GM19023 (cell line): ENCODE results near the gene KDM4C.
A peak's percentile ranks its signal among the peaks of the same experiment; 100 is the strongest.

ENCODE experiments used
- ATAC-seq: cut with Tn5 transposase; IDR thresholded peaks from one replicate; pipeline ENCODE4 v1.9.1; 2021; ENCODE audit warnings: mild to moderate bottlenecking, moderate library complexity; ENCODE audit not compliant: unreplicated experiment

KDM4C gene

DNA sequence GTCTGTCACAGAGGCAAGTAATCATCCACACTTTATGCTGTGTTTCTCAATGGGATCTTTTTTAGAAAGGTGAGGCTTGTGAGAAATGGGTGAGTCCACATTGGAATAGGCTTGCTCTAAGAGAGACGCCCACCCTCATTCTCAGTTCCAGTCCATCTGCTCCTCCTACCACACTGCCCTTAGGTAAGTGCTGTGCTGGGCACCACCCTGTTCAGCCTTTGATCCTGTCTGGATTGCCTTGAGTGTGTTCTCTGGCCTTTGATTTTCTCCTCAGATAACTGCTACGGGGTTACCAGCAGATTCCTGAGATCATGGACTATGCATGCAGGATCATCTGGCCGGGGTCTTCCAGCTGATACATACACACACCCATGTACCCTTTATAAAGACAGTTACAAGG, 328.6 kb downstream of the KDM4C start:
- no peak for ATAC-seq

DNA sequence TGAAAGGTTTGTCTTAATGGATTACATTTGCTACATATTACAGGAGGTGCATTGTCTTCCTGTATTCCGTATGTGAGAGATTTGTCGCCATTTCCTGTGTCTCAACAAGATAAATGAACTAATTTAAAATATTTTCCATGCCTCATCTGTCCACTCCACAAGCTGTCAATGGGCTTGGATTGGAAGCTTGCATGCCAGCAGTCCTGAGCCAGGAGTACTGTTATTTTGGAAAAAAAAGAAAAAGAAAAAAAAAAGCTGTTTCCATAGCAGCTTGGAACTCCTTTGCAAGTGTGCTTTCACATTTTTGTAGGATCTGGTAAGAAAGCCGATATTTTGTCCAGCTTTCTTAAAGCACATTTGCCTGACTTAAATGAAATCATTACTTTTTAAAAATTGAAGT, 330.8 kb downstream of the KDM4C start:
- no peak for ATAC-seq

DNA sequence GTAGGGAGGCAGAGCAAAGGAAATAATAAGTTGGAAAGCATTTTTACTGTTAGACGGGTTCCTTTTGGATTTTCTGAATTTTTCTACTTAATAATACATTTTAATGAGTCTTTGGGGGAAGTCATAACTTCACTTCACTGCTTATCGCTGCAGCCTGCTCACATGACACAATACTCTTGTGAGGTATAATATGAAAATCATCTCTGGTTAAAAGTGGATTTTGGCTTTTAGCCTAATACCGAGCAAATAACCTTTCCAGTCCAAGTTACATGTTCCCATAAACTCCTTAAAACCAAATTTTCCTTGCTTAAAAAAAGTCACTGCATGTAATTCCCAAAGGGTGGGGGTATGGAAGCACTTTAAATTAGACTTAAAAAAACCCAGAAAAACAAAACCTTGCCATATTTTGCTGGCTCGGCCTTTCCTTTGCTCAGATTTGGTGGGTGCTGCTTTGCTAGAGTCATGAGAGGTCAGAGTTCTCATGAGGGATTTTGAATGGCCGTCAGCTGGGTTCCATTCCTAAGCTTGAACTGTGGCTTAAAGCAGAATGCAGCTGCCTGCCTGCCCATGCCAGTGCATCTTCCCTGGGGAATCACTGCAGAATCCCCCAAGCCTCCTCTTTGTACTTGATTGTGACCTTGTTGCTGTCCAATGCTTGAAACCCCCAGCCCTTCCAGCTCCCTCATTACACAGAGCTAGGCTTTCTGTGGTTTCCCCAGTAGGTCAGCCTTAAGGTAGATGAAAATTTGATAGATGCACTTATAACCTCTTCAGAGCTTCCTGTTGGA, 331.8 kb downstream of the KDM4C start:
- ATAC-seq, result no peak

- no peak for ATAC-seq
Observed at GRCh38 chr9:7093040-7093439, 335.3 kb downstream of the KDM4C start.

DNA sequence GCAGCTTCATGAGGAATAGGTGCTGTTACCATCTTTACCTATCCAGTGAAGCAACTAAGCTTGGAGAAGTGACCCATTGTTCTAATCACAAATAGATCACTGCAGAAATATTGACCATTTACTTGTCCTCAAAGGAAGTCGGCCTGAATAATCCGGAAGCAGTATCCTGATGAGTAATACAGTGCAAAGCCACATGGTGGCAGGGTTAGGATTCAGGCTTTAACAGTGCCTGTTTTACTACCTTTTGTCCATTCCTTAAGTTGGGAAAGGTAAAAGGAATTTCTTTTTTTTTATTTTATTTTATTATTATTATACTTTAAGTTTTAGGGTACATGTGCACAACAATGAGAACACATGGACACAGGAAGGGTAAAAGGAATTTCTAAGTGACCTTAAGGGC, 336.3 kb downstream of the KDM4C start:
- no peak for ATAC-seq

- ATAC-seq, result no peak
Observed at GRCh38 chr9:7094576-7094975, 336.8 kb downstream of the KDM4C start.

- ATAC-seq, result no peak
Observed at GRCh38 chr9:7095058-7095457, 337.3 kb downstream of the KDM4C start.

DNA sequence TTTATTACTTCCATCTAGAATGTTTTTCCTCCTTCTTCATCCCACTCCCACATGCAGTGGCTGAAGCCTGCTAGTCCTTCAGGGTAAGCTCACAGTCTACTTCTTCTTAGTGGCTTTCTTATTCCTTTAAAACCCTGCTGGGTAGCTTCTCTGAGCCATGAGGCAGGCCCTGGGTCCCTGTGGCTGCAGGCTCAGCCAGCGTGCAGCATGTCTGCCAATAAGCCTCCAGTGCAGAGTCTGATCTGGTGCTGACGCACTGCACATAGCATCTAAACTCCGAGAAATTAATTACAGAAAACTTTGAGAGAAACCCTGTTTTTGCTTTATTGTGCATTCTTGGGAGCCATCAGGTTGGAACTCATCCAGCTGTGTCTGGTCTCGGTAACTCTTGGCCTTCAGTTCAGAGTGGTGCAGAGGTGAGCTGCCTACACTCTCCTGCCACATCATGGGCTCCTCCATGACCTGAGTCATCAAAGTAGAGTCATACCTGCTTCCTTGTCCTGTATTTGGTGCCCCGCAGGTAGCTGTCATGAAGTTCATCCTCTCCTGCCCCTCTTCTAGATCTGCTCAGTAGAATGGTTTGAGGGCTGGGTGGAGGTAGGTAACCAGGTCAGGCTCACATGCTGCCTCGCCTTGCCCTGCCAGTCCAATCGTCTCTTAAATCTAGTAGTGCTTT, 339.4 kb downstream of the KDM4C start:
- no peak for ATAC-seq

- ATAC-seq, result no peak
Observed at GRCh38 chr9:7097785-7098752, 340.3 kb downstream of the KDM4C start.

- ATAC-seq, result no peak
Observed at GRCh38 chr9:7103367-7103766, 345.6 kb downstream of the KDM4C start.

- no peak for ATAC-seq
Observed at GRCh38 chr9:7103771-7104170, 346.0 kb downstream of the KDM4C start.

- ATAC-seq, result no peak
Observed at GRCh38 chr9:7104625-7105024, 346.9 kb downstream of the KDM4C start.

- ATAC-seq, result no peak
Observed at GRCh38 chr9:7105095-7105494, 347.3 kb downstream of the KDM4C start.

DNA sequence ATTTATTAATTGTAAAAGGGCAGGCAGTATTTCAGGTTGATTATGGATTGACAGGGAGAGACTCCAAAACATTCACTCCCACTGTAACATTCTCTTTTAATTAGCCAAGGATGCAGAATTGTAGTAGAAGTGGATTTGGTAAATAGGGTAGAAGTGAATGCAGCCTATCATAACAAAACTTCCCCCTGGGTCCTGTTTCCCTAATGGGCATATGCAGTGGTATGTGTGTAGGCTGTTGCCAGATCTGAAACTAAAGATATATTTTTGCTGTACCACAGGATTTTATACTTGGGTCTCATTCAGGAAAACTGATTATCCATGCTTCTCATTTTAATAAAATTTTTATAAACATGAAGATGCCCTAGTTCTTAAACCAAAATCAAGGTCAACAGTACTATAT, 351.2 kb downstream of the KDM4C start:
- no peak for ATAC-seq

DNA sequence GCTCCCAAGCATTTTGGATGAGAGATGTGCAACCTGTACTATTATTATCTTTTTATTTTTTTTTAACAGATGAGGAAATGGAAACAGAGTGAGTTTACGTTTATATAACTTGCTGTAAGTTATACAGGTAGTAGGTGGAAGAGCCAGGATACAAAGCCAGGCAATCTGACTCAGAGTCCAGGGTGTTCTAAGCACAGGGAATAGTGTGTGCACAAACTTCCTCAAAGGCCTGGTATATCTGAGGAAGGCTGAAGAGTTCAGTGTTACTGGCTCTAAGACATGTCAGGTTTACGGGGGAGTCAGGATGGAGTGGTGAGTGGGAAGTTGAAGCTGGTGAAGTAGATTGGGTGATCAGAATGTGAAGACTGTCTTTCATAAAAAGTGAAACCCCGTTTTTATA, 353.6 kb downstream of the KDM4C start:
- no peak for ATAC-seq

DNA sequence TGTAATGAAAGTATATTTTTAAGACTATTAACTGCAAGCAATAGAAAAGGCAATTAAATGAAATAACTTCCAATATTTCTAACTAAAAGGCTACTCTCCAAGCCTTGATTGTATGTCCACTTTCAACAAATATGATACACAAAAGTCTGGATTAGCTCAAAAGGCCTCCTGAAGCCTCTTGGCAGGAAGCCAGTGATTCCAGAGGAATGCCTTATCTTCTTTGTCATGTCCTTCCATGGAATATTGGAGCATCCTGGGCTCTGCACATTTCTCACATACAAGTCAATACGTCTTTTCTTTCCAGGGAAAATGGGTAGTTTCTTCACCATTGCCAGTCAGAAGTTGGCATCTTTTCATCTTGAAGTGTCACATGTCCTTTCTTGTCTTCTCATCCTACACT, 357.8 kb downstream of the KDM4C start:
- ATAC-seq, result no peak

DNA sequence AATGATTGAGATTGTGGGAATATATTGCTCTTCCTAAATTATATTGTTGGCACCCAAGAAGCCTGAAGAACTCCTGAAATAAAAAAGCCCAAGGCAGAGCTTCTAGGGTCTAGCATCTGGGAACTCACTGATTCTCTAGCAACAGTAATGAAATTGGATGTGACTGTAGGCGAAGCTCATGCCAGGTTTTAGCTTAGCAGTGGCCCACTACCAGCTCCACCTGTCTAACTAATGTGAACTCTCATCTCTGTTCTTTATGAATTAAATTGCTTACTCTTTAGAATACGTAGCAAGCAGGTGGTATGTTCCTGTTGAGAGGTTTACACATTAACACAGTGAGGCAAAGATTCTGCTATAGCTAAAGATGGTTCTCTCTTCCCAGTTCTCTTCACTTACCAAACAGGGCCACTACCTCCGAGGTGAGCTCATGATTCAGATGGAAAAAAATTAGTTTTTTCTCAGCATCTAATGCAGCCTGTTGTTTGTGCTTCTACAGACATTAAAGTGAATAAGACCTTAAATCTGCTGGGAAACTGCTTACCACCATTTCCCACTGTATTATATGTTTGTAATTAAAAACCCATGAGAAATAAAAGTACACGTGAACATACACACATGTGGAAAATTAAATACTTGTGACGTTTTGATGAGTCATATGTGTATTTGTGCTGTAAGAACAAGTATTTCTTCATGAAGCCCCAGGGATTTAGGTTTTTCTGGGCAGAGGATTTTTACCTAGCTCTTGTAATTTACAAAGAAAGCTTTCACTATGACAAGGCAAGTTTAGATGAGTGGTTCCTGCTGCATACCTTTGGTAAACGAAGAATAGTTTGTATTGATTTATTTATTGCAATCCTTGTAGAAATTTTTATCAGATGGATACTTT, 360.1 kb downstream of the KDM4C start:
- peak; percentile 57 for ATAC-seq

- peak; percentile 39 for ATAC-seq
Observed at GRCh38 chr9:7118633-7119032, 360.9 kb downstream of the KDM4C start.

DNA sequence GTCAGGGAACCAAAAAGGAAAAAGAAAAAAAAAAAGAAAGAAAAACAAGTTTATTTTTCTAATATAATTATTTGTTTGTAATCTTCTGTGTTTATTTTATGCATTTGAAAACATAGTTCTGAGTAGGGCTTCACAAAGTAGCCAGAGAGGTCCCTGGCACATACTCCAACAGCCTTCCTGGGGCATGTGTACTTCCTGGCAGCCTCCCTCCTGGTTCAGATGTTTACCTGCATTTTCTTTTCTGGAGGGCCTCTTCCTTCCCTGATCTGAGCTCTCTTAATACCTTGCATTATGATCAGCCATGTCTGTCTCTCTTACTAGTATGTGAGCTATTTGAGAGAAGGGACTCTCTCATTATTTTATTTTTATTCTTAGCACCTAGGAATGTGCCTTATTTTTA, 361.8 kb downstream of the KDM4C start:
- ATAC-seq, result no peak

DNA sequence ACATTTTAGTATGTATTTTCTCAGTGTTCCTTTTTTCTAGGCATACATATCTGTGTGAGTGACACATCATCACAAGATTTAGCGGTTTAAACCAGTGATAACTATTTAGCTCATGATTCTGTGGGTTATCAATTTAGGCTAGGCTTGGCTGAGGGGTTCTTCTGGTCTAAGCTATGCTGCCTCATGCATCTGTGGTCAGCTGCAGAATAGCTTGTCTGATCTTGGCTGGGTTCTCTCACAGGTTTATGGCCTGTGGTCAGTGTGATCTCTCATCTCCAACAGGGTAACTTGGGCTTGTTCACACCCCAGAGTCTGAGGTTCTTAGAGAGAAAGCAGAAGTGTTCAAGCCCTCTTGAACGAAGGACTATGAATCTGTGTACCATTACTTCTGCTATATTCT, 363.3 kb downstream of the KDM4C start:
- ATAC-seq, result peak; percentile 78
